PC-9 (cell line): ENCODE results near the gene LAYN. TPM values are rescaled to one million over a fixed set of nuclear protein-coding genes. Genes with fewer than 3 reads are reported as not detected.

ENCODE experiments used
- BruUV-seq: library from RNA; stranded (reverse); fragments of 400-500 nt; replicated peaks from 2 replicates; lab custom pipeline; 2021; lab: Mats Ljungman, UMichigan
- CTCF ChIA-PET: fragments of 300-600 bp; sonication (Branson Sonifier 250); formaldehyde crosslinking; loops from one replicate; lab custom pipeline; 2022; ENCODE audit warnings: antibody characterized with exemption; lab: Charles Lee
- POLR2A ChIA-PET: fragments of 300-600 bp; sonication (Branson Sonifier 250); formaldehyde crosslinking; loops from one replicate; lab custom pipeline; 2022; ENCODE audit warnings: antibody characterized with exemption; ENCODE audit not compliant: unreplicated experiment; lab: Charles Lee
- DNase-seq, 2 experiments: peaks; one replicate each; pipeline versions ENCODE4 v3.0.0 to v3.0.0-alpha.2; 2015 to 2022; ENCODE audit warnings: mixed read lengths in 1 of 2
- H2AFZ ChIP-seq: fragments of 200-600 bp; sonication (generic); 2 replicates; pipeline ENCODE4 v1.8.1; 2017; ENCODE audit warnings: antibody characterized with exemption
- H3F3A ChIP-seq: fragments of 200-600 bp; sonication (generic); 2 replicates; pipeline ENCODE4 v1.8.1; 2017; ENCODE audit warnings: antibody characterized with exemption, mild to moderate bottlenecking, low read depth; ENCODE audit not compliant: insufficient read depth
- H3K27ac ChIP-seq: fragments of 200-600 bp; sonication (generic); 2 replicates; pipeline ENCODE4 v1.6.1; 2016; ENCODE audit warnings: mixed run types
- H3K27me3 ChIP-seq: fragments of 200-600 bp; sonication (generic); 2 replicates; pipeline ENCODE4 v1.6.1; 2016; ENCODE audit warnings: low read depth, mixed run types; ENCODE audit not compliant: insufficient read depth
- H3K36me3 ChIP-seq: fragments of 200-600 bp; sonication (generic); 2 replicates; pipeline ENCODE4 v1.6.1; 2016; ENCODE audit warnings: low read depth, mixed run types
- H3K4me1 ChIP-seq: fragments of 200-600 bp; sonication (generic); replicated peaks from 2 replicates; pipeline ENCODE4 v1.6.1; 2016; ENCODE audit warnings: mixed run types; ENCODE audit not compliant: insufficient read depth
- H3K4me2 ChIP-seq: fragments of 200-600 bp; sonication (generic); 2 replicates; pipeline ENCODE4 v1.6.1; 2017; ENCODE audit warnings: mixed run types
- H3K4me3 ChIP-seq: fragments of 200-600 bp; sonication (generic); 2 replicates; pipeline ENCODE4 v1.6.1; 2016; ENCODE audit warnings: mixed run types
- H3K79me2 ChIP-seq: fragments of 200-600 bp; sonication (generic); 2 replicates; pipeline ENCODE4 v1.6.1; 2017; ENCODE audit warnings: low read depth, mixed run types
- H3K9me2 ChIP-seq: fragments of 200-600 bp; sonication (generic); 2 replicates; pipeline ENCODE4 v1.8.1; 2017; ENCODE audit warnings: mild to moderate bottlenecking; ENCODE audit not compliant: insufficient read depth
- H3K9me3 ChIP-seq: fragments of 200-600 bp; sonication (generic); 2 replicates; pipeline ENCODE4 v1.8.1; 2016; ENCODE audit warnings: low read depth; ENCODE audit not compliant: insufficient read depth
- H4K20me1 ChIP-seq: fragments of 200-600 bp; sonication (generic); 2 replicates; pipeline ENCODE4 v1.8.1; 2017; ENCODE audit not compliant: insufficient read depth
- EZH2 ChIP-seq: fragments of 200-600 bp; sonication (generic); IDR thresholded peaks from 2 replicates; pipeline ENCODE4 v1.8.0; 2017; ENCODE audit warnings: antibody characterized with exemption, low read depth
- intact Hi-C: fragments of 100-400 bp; cut with micrococcal nuclease; formaldehyde crosslinking; loops from one replicate; pipeline ENCODE4 v1.10.0; 2022; ENCODE audit not compliant: unreplicated experiment
- total RNA-seq: library from RNA; stranded (reverse); gene quantifications from 2 replicates; pipeline ENCODE4 v1.2.3, GENCODE V29; 2021
- TF ChIP-seq, protein P1 (sequence below): fragments of 200-600 bp; sonication (generic); conservative IDR thresholded peaks from 2 replicates; pipeline ENCODE4 v1.6.1; 2017; ENCODE audit warnings: mixed run types, antibody characterized with exemption, mild to moderate bottlenecking, moderate library complexity

The LAYN gene
- total RNA-seq, 1 experiment from 2014 or later = 19.9 TPM

DNA sequence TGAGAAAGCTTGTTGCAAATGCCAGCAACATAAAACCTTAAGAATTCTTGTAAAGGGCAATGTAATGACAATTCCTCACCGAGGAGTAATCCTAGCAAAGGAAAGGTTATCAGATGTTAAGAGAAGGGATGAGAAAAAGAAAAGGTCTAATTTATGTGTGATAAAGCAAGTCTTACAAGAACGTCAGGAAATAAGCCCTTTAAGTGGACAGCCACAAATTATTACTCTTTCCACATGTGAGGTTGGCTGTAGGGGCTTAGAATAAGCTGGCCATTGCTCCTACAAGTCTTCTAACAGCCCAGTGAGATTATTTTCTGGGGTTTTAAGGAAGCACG, 9.3 kb downstream of the LAYN start:
- Histone ChIP-seq H3K9me2 (0 out of 2 replicates have a peak, but pooled peaks cover 6% of the 10 kb centered on the region), H3K36me3 (no peaks in the 10 kb centered on the region), H3K4me1 (peaks cover 13% of the 10 kb centered on the region), H2AFZ (no peak overlapping the region), H3K79me2 (no peaks in the 10 kb centered on the region), H3K9me3 (0 out of 2 replicates have a peak, but pooled peaks cover 4% of the 10 kb centered on the region), H3K27me3 (no peaks in the 10 kb centered on the region), H3F3A (peaks cover 9% of the 10 kb centered on the region; the same call in 1 of the 2 replicates), H4K20me1 (no peaks in the 10 kb centered on the region), H3K4me3 (no peak overlapping the region), H3K27ac (no peak overlapping the region), H3K4me2 (no peak overlapping the region)
- no TSS peak for BruUV-seq
- ChIA-PET POLR2A (no interaction called here), CTCF (no interaction called here)
- TF ChIP-seq, protein P1, sequence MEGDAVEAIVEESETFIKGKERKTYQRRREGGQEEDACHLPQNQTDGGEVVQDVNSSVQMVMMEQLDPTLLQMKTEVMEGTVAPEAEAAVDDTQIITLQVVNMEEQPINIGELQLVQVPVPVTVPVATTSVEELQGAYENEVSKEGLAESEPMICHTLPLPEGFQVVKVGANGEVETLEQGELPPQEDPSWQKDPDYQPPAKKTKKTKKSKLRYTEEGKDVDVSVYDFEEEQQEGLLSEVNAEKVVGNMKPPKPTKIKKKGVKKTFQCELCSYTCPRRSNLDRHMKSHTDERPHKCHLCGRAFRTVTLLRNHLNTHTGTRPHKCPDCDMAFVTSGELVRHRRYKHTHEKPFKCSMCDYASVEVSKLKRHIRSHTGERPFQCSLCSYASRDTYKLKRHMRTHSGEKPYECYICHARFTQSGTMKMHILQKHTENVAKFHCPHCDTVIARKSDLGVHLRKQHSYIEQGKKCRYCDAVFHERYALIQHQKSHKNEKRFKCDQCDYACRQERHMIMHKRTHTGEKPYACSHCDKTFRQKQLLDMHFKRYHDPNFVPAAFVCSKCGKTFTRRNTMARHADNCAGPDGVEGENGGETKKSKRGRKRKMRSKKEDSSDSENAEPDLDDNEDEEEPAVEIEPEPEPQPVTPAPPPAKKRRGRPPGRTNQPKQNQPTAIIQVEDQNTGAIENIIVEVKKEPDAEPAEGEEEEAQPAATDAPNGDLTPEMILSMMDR = no peak
- TF ChIP-seq EZH2 = no peak
- intact Hi-C loops = no loop called here
- no peak for DNase-seq

GRCh38 chr11:111550258-111550657, 9.7 kb downstream of the LAYN start:
- Histone ChIP-seq H3K4me3 (no peak overlapping the region), H3K4me2 (no peak overlapping the region), H4K20me1 (no peaks in the 10 kb centered on the region), H3K9me3 (peaks cover 2% of the 10 kb centered on the region; the same call in 1 of the 2 replicates), H3K36me3 (no peaks in the 10 kb centered on the region; the same call in 1 of the 2 replicates), H3K4me1 (peaks cover 18% of the 10 kb centered on the region), H3K27ac (no peak overlapping the region), H2AFZ (no peak overlapping the region), H3K27me3 (no peaks in the 10 kb centered on the region), H3F3A (peaks cover 13% of the 10 kb centered on the region; the same call in 1 of the 2 replicates), H3K9me2 (0 out of 2 replicates have a peak, but pooled peaks cover 5% of the 10 kb centered on the region), H3K79me2 (no peaks in the 10 kb centered on the region)
- DNase-seq = no peak
- BruUV-seq = no TSS peak
- POLR2A ChIA-PET = no interaction called here
- no peak for TF ChIP-seq EZH2
- TF ChIP-seq, protein P1 = no peak
- intact Hi-C loops = no loop called here
- CTCF ChIA-PET = no interaction called here

- Histone ChIP-seq H3K9me3 (peaks cover 12% of the 10 kb centered on the region), H3K27me3 (no peaks in the 10 kb centered on the region), H2AFZ (peak overlapping the region; percentile 69), H3K79me2 (no peaks in the 10 kb centered on the region), H3K36me3 (peaks cover 14% of the 10 kb centered on the region; the same call in 1 of the 2 replicates), H3K4me3 (no peak overlapping the region; the same call in 1 of the 2 replicates), H3K4me2 (peak overlapping the region; percentile 53), H3K4me1 (peaks cover 23% of the 10 kb centered on the region), H3K9me2 (no peaks in the 10 kb centered on the region), H3K27ac (peak overlapping the region; percentile 85), H4K20me1 (no peaks in the 10 kb centered on the region), H3F3A (peaks cover 18% of the 10 kb centered on the region; the same call in 1 of the 2 replicates)
- ChIA-PET POLR2A (interaction anchor here (0.9 kb wide), 2 partner anchors 292 to 1107 kb away, joined by 3 to 4 read pairs; no protein-coding TSS in a partner anchor), CTCF (no interaction called here)
- peak in 1 of 2 experiments; percentile 83 for DNase-seq
- TF ChIP-seq, protein P1 = no peak
- TF ChIP-seq EZH2 = no peak
- no TSS peak for BruUV-seq
- intact Hi-C loops = no loop called here
Observed at GRCh38 chr11:111554532-111554931, 14.0 kb downstream of the LAYN start.
